Ishikawa (cell line): ENCODE data around the gene C1orf210.

Source experiments
- CEBPB ChIP-seq: IDR thresholded peaks from 2 replicates; pipeline ENCODE4 v1.6.1; 2012
- CREB1 ChIP-seq: IDR thresholded peaks from 2 replicates; pipeline ENCODE4 v1.6.1; 2012; ENCODE audit warnings: low read depth
- EGR1 ChIP-seq: IDR thresholded peaks from 2 replicates; pipeline ENCODE4 v1.6.1; 2012
- EP300 ChIP-seq: IDR thresholded peaks from 2 replicates; pipeline ENCODE4 v1.6.1; 2012; ENCODE audit warnings: borderline replicate concordance
- FOXM1 ChIP-seq: IDR thresholded peaks from 2 replicates; pipeline ENCODE4 v1.6.1; 2012; ENCODE audit warnings: low read depth, borderline replicate concordance
- MAX ChIP-seq: IDR thresholded peaks from 2 replicates; pipeline ENCODE4 v1.6.1; 2012
- NFIC ChIP-seq: IDR thresholded peaks from 2 replicates; pipeline ENCODE4 v1.6.1; 2012
- RAD21 ChIP-seq: IDR thresholded peaks from 2 replicates; pipeline ENCODE4 v1.6.1; 2012; ENCODE audit warnings: low read depth
- REST ChIP-seq: IDR thresholded peaks from 2 replicates; pipeline ENCODE4 v1.6.1; 2012; ENCODE audit warnings: low read depth, mild to moderate bottlenecking
- TAF1 ChIP-seq: IDR thresholded peaks from 2 replicates; pipeline ENCODE4 v1.6.1; 2012; ENCODE audit warnings: low read depth, mild to moderate bottlenecking
- TCF12 ChIP-seq: IDR thresholded peaks from 2 replicates; pipeline ENCODE4 v1.6.1; 2012; ENCODE audit warnings: low read depth
- TEAD4 ChIP-seq: IDR thresholded peaks from 2 replicates; pipeline ENCODE4 v1.6.1; 2012
- USF1 ChIP-seq: IDR thresholded peaks from 2 replicates; pipeline ENCODE4 v1.6.1; 2012
- YY1 ChIP-seq: IDR thresholded peaks from 2 replicates; pipeline ENCODE4 v1.6.1; 2012; ENCODE audit warnings: low read depth
- ZBTB7A ChIP-seq: IDR thresholded peaks from 2 replicates; pipeline ENCODE4 v1.6.1; 2012; ENCODE audit warnings: low read depth

C1orf210 gene

GRCh38 chr1:43318831-43319230 is 33.5 kb upstream of the C1orf210 start:
- TF ChIP-seq TAF1 (no peak), TEAD4 (no peak), EGR1 (no peak), FOXM1 (no peak), YY1 (no peak), ZBTB7A (no peak), MAX (no peak), CREB1 (no peak), USF1 (no peak), REST (no peak), EP300 (no peak), NFIC (no peak), RAD21 (no peak)

GRCh38 chr1:43317817-43318471 is 32.6 kb upstream of the C1orf210 start:
- no peak for TF ChIP-seq CREB1
- TF ChIP-seq FOXM1 = no peak
- no peak for TF ChIP-seq USF1
- TF ChIP-seq TEAD4 = no peak
- TF ChIP-seq EGR1 = no peak

GRCh38 chr1:43316738-43317520 is 31.5 kb upstream of the C1orf210 start:
- TF ChIP-seq MAX (no peak), EP300 (no peak), TAF1 (no peak), USF1 (no peak), ZBTB7A (no peak), FOXM1 (no peak), CREB1 (no peak), CEBPB (no peak), TCF12 (no peak), YY1 (no peak), EGR1 (no peak)

- TF ChIP-seq TEAD4 = no peak
- TF ChIP-seq YY1 = no peak
- TF ChIP-seq TAF1 = no peak
- TF ChIP-seq USF1 = no peak
- no peak for TF ChIP-seq REST
- TF ChIP-seq TCF12 = no peak
- TF ChIP-seq MAX = no peak
- no peak for TF ChIP-seq CREB1
- no peak for TF ChIP-seq RAD21
- TF ChIP-seq NFIC = no peak
- no peak for TF ChIP-seq ZBTB7A
- TF ChIP-seq EP300 = no peak
Observed at GRCh38 chr1:43315963-43316737, 30.8 kb upstream of the C1orf210 start.
